GM12891 (cell line): Measurements from ENCODE around the gene CCND2.

Experiments used
- DNase-seq: peaks from one replicate; pipeline ENCODE4 v3.0.0; 2011; ENCODE audit warnings: low spot score; ENCODE audit not compliant: insufficient read length
- FAIRE-seq: peaks from 2 replicates; lab custom pipeline; 2011; peaks lifted over from hg19 to GRCh38; lab: Jason Lieb, UNC
- PAX5 ChIP-seq: IDR thresholded peaks from 2 replicates; pipeline ENCODE4 v1.6.1; 2011; ENCODE audit warnings: low read length, moderate library complexity, mild to moderate bottlenecking; ENCODE audit not compliant: insufficient read depth, severe bottlenecking
- POLR2A ChIP-seq: IDR thresholded peaks from 2 replicates; pipeline ENCODE4 v1.6.1; 2011; ENCODE audit warnings: low read depth, low read length, control low read depth
- POLR2AphosphoS5 ChIP-seq: IDR thresholded peaks from 2 replicates; pipeline ENCODE4 v1.6.1; 2011; ENCODE audit warnings: low read depth, low read length, control low read depth
- POU2F2 ChIP-seq: IDR thresholded peaks from 2 replicates; pipeline ENCODE4 v1.6.1; 2011; ENCODE audit warnings: low read depth, mild to moderate bottlenecking, control low read depth, low read length, moderate library complexity
- SPI1 ChIP-seq: IDR thresholded peaks from 2 replicates; pipeline ENCODE4 v1.6.1; 2011; ENCODE audit warnings: low read depth, low read length, control low read depth
- TAF1 ChIP-seq: IDR thresholded peaks from 2 replicates; pipeline ENCODE4 v1.6.1; 2011; ENCODE audit warnings: low read depth, low read length, control low read depth

The CCND2 gene

DNA sequence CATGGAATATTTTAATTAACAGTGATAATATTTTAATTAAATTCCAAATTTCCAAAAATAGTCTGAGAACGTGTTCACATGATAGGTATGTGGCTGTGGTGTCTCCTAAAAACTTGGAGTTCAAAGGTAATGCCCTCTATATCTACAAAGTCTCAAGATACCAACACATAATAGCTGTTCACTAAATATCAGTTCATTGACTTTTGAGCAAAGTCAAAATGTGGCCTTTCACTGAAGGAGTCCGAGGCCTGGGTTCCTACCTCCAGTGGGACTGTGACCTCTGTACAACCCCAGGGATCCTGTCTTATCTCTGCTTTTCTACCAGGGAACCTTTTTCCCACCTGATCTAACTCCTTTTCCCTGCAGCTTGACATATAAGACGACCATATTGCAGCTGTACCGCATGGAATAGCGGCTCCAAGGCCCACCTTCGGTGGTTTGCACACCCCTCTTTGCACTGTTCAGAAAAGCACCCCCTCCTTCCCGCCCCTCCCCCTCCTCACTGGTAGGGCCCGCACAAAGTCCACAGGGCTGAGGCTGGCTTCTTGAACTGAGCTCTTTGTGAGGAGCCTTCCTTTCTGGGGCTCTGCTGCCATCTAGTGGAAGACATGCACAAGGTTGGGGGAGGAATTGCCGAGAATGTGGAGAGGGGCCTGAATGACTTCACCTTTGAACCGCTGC is 3.1 kb downstream of the CCND2 start:
- peak; percentile 71 for DNase-seq
- peak; percentile 89 for FAIRE-seq
- peak; percentile 51; the same call in 1 of the 2 replicates for TF ChIP-seq POLR2A
- TF ChIP-seq TAF1, result no peak
- no peak for TF ChIP-seq POU2F2
- TF ChIP-seq SPI1, result 0 out of 2 replicates have a peak, but pooled peaks have one; percentile 4
- TF ChIP-seq PAX5, result no peak
- peak; percentile 18; the same call in 1 of the 2 replicates for TF ChIP-seq POLR2AphosphoS5

DNA sequence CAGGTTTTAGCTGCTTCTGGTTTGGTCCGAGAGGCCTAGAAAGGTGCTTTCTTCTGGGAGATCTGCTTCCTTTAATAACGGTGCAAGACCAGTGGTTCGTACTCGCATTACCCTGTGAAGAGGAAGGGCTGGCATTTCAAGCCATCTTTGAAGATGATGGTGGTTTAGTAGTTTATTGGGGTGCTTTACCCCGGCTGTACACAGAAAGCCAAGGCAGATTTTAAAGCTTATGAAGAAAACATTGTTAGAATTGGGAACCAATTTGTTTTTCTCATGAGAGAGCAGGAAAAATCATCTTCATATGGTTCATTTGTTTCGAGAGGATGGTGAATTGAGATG is 3.6 kb downstream of the CCND2 start:
- FAIRE-seq (no peak), DNase-seq (no peak)
- no peak for TF ChIP-seq POU2F2
- TF ChIP-seq POLR2A, result no peak; the same call in 1 of the 2 replicates
- no peak for TF ChIP-seq SPI1
- TF ChIP-seq POLR2AphosphoS5, result no peak
- no peak for TF ChIP-seq TAF1
- TF ChIP-seq PAX5, result no peak

DNA sequence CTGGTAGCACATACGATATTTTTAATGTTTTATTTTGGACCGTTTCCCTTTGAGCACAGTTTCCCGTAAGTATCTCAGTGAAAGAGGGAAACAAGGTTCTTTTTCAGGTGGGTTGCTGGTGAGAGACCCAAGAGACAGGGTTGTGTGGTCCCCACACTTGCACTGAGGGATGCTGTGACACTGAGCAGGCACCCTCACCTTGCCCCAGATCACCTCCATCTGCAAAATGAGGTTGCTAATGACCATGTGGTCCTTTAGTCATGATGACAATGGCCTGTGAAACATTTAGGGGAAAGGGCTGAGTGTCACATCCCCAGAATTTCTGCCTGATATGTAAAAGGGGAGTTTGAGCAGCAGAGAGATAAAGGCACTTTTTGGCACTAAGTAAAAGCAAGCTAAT is 4.3 kb downstream of the CCND2 start:
- no peak for TF ChIP-seq SPI1
- no peak for TF ChIP-seq POLR2AphosphoS5
- TF ChIP-seq POLR2A, result peak; percentile 13; the same call in 1 of the 2 replicates
- no peak for TF ChIP-seq PAX5
- TF ChIP-seq POU2F2, result no peak
- TF ChIP-seq TAF1, result no peak
- peak; percentile 26 for FAIRE-seq
- no peak for DNase-seq

DNA sequence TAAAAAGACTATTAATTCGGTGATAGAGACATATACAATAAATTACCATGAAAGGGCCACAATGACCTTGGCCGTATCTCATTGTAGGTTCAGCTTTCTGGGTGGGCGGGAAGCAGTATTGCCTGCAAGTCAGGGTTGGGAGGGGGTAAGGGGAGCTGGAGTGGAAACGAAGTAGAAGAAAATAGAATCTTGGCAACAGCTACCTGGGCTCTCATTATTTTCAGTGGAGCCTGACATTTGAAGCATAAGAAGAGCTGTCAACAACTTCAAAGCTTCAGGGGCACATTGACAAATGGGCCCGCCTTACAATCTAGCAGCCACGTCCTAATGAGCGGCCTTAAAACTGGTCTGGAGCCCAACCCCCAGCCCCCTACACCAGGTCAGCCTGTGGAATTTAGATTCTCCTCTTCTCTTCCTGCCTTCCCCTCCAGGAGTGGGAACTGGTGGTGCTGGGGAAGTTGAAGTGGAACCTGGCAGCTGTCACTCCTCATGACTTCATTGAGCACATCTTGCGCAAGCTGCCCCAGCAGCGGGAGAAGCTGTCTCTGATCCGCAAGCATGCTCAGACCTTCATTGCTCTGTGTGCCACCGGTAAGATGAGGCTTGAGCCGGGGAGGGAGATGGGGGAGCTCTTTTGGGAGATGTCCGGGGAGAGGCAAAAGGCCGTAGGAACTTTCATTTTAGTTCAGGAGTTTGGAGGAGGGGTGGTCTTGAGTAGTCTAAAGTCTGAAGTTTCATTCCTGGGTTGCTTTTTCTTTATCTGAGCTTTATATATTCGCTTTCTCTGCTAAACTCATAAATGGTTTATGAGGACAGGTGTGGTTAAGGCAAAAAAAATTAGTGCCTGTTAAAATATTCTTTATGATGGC is 5.0 kb downstream of the CCND2 start:
- TF ChIP-seq POU2F2 (no peak), TAF1 (no peak), POLR2A (peak; percentile 33; the same call in 1 of the 2 replicates), PAX5 (no peak), SPI1 (no peak), POLR2AphosphoS5 (peak; percentile 29; the same call in 1 of the 2 replicates)
- FAIRE-seq (peak; percentile 52), DNase-seq (no peak)

DNA sequence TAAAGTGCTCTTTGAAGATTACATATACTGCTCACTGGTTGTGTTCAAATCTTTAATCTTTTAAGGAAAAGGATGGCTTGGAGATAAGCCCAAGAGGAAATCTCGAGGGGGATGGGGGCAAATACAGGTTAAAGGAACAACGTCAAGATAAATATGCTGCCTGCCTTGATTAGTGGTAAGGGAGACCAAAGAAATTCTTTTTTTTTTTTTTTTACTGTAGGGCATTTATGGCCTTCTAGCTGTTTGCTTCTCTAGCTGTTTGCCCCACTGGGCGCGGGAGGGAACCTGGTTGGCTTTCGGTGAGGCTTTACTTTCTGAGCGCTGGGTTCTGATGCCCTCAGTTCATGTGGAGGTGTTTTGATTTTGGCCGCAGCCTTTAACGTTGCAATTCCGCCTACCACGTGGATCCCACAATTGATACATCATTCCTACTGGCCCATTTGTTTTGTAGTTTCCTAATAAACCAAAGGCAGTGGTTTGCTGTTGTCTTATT is 5.7 kb downstream of the CCND2 start:
- FAIRE-seq (no peak), DNase-seq (no peak)

DNA sequence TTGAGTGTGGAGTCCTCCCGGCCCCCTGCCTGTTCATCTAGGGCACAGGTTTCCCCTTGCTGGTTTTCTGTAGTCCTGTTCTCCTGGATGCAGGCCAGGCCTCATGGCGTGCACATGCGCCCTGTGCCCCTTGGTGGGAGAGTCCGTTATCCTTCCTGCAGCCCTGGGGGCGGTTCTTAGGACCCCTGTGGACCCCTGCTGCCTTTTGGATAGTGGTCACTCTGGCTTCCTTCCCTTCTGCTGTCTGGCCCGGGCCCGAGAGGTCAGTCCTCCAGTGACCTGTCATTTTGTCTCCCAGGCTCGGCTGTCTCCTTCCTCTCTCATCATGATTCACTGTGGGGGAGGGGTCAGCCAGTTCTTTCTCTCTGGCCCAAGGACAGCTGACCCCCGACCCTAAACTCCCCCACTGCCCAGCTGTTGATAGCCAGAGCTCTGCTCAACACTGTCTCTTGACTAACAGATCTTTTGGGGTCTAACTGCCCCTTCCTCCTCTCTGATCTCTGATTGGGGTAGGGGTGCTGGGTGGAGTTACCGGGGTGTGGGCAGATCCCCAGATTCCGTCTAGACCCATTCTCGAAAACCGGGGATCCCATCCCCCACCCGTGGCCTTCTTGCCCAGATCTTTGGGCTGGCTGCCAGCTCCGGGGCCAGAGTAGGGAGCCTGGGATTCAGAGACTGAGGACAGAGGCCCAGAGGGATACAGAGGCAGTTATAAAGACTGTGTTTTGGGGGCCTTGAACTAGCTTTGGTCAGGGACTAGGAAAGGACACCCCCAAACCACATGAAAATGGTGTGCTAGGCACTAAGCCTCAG is 7.0 kb downstream of the CCND2 start:
- DNase-seq (no peak), FAIRE-seq (no peak)
- TF ChIP-seq TAF1, result no peak
- no peak for TF ChIP-seq POLR2AphosphoS5
- TF ChIP-seq POU2F2, result no peak
- TF ChIP-seq POLR2A, result no peak
- TF ChIP-seq PAX5, result no peak
- no peak for TF ChIP-seq SPI1

More for the DNA sequence above, 5.7 kb downstream of the CCND2 start:
- TF ChIP-seq POLR2A, result no peak

DNA sequence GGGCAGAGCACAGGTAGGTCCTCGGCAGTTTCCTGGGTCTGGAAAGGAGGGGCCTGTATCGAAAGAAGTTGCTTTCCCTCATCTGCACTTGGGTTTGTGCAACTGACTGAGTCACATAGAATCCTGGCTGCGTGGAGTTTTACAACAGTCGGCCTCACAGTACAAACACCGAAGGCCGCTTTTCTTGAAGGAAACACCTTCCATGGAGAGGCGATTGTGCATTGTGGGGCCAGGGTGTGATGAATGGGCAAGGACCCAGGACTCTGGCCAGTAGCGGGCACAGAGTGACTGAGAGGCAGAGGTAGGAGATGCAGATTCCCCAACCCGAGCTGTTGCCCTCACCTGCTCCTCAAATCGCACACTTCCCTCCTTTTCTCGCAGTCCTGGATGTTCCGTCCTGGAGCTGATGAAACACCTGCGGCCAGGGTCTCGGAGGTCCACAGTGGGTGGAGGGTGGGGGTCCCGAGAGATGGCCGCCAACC is 7.7 kb downstream of the CCND2 start:
- no peak for TF ChIP-seq TAF1
- no peak for TF ChIP-seq POU2F2
- no peak for TF ChIP-seq SPI1
- no peak for TF ChIP-seq PAX5
- TF ChIP-seq POLR2AphosphoS5, result no peak
- TF ChIP-seq POLR2A, result no peak
- FAIRE-seq (no peak), DNase-seq (no peak)

DNA sequence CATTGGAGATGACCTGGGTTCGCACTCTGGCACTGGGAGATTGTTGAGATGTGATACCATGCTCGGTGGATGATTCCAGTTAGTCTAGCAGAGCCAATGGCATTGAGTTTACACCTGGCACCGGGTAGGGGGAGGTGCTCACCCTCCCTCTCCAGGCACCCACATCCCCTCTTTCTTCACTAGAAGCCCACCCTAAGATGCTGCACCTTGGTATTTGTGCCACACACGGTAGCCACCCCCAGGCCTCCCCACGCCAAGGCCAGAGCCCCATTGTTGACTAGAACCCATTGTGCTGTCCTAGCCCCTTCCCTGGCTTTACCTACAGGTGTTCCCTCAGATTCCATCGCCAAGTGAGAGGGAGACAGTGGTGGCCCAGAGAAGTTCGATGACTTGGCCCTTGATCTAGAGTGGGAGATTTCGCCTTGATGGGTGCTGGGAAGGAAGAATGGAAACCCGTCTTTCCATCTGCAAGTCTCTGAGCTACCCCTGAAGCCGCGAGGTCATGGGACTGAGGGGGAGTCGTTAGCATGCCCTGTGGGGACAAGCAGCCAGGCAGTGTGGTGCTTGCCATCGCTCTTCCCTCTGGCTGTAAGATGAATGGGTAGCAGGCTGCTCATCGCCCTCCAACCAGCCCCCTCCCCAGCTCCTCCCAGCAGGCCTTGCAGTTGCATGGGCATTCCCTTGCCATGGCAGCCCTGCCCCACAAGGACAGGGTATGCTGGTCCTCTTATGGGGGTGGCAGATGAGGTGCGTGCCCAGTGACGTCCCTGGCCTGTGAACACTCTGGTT is 8.7 kb downstream of the CCND2 start:
- TF ChIP-seq POLR2AphosphoS5 (0 out of 2 replicates have a peak, but pooled peaks have one; percentile 25), POU2F2 (no peak), POLR2A (no peak), TAF1 (no peak)
- FAIRE-seq (no peak), DNase-seq (no peak)
